GM11168 (cell line): Measurements from ENCODE around the gene OR7E24.
"Not testable (repeated sequence)": the region's sequence is repeated elsewhere in the genome, so short reads cannot be mapped to it uniquely, and the experiment has no call there.

Experiments used
- in situ Hi-C: fragments of 300-500 bp; cut with MboI; formaldehyde crosslinking; loops from one replicate; pipeline ENCODE4 v1.12.0; 2022; ENCODE audit warnings: low sequenced_read_pairs; ENCODE audit not compliant: unreplicated experiment

The OR7E24 gene

DNA sequence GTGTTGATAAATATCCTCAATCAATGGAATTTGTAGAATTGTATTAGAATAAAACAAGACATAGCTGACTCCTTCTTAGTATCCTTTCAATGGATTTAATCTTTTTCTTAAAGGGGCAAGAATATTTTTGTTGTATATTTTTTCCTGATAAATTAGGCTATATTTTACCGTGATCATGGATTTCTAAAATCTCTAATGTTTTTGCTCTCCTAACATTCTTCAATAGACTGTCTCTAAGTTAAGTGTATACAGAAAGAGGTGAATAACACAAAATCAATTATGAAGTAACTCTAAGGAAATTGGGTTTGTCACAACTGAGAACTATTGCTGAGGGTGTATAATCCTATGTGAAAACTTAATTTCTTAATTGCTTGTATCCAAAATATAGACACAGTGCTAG lies at the start of gene OR7E24:
OR7E24 (plus strand) TSS at position 301 of the 400 bp plus-strand sequence. CDS start 114 bp downstream, outside the sequence.
- in situ Hi-C loops: no loop called here

DNA sequence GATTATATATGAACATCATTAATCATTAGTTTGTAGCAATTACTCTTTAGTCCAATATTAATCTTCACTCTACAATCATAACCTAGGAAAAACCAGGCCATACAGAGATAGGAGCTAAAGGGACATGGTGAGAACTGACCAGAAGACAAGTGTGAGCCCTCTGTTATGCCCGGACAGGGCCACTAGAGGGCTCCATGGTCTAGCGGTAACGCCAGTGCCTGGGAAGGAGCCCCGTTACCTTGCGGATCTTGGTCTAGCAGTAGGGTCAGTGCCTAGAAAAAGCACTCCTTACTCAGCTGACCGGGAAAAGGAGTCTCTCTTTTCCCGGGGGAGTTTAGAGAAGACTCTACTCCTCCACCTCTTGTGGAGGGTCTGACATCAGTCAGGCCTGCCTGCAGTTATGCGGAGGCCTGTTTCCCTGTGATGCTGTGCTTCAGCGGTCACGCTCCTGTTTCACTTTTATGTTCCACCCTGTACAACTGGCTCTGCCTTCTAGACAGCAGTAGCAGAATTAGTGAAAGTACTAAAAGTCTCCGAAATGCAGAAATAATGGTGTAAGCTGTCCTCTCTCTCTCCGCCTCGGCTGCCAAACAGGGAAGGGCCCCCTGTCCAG lies 45.1 kb upstream of the OR7E24 start:
- in situ Hi-C loops: no loop called here

DNA sequence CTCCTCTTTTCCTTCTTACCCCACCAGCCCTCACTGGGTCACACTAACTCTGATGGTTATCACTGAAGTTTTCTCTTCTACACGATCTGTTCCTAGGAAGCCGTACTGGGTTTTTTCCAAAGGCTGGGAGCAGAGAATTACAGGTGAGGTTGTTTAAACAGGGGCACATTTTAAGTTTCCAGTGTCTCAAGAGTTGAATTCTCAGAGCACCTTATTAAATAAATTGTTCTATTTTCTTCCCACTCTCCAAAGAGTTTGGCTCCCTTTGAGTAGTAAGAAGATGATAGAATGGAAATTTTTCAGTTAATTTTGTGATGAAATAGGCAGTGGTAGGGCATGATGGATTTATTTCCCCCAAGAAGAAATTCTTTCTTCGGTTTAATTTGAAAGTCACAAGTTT lies 31.2 kb upstream of the OR7E24 start, which contains the start of gene OR7D4:
OR7D4 (minus strand) TSS at position 101 of the 400 bp plus-strand sequence. CDS start 4,752 bp downstream, outside the sequence.
- in situ Hi-C loops: no loop called here

GRCh38 chr19:9251236-9251635 lies 506 bp downstream of the OR7E24 start:
- in situ Hi-C loops: no loop called here

DNA sequence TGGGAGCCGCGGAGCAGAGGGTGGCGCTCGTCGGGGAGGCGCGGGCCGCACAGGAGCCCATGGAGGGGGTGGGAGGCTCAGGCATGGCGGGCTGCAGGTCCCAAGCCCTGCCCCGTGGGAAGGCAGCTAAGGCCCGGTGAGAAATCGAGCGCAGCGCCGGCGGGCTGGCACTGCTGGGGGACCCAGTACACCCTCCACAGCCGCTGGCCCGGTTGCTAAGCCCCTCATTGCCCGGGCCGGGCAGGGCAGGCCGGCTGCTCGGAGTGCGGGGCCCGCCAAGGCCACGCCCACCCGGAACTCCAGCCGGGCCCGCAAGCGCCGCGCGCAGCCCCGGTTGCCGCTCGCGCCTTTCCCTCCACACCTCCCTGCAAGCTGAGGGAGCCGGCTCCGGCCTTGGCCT lies 32.8 kb downstream of the OR7E24 start:
- in situ Hi-C loops: not testable (repeated sequence)

DNA sequence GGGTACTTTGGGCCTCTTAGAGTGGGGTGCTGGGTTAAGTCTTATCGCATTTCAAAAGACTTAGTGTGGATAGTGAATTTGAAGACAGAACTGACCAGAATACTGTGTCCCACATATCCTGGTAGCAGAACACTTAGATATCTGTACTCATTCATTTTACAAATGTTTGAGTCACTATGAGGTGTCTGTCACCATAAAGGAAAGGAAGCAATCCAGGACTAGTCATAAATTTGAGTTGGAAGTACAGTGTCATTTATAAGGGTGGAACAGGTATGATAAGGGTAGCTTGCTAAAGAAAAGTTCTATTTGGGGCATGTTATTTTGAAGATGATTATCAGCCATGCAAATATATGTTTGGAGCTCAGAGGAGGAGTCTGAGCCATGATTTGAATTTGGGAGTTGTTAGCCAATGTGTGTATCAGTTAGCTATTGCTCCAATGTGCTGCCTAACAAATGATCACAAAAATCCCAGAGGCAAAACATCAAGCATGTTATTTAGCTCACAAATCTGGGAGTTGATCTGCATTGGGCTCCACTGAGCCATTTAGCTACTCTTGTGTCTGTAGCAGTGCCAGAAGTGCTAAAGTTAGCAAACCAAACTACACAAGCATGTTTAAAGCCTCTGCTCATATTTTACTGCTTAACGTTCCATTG lies 38.6 kb downstream of the OR7E24 start:
- in situ Hi-C loops: no loop called here

DNA sequence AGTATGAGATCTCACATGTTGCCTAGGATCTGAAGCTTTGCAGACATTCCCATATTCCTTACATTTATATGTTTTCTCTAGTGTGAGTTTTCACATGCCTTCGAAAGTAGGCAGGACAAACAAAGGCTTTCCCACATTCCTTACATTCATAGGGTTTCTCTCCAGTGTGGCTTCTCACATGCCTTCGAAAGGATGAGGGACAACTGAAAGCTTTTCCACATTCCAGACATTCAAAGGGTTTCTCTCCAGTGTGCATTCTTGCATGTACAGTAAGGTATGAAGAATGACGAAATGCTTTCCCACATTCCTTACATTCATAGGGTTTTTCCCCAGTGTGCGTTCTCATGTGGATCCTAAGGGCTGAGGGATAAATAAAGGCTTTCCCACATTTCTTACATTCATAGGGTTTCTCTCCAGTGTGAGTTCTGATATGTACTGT lies 44.7 kb downstream of the OR7E24 start:
- in situ Hi-C loops: no loop called here

GRCh38 chr19:9296336-9296735 lies 45.6 kb downstream of the OR7E24 start:
- in situ Hi-C loops: no loop called here
